Jurkat, Clone E6-1 (cell line): ENCODE data around the gene CACNB4.
"Not testable (repeated sequence)": the region's sequence is repeated elsewhere in the genome, so short reads cannot be mapped to it uniquely, and the experiment has no call there.

Experiments
- DNase-seq: peaks from one replicate; pipeline ENCODE4 v3.0.0-alpha.2; 2011; ENCODE audit warnings: low read depth, low spot score
- H3K4me3 ChIP-seq: 2 replicates; pipeline ENCODE4 v1.5.1; 2011; ENCODE audit warnings: mild to moderate bottlenecking, low read length, control low read depth, moderate library complexity

The CACNB4 gene

DNA sequence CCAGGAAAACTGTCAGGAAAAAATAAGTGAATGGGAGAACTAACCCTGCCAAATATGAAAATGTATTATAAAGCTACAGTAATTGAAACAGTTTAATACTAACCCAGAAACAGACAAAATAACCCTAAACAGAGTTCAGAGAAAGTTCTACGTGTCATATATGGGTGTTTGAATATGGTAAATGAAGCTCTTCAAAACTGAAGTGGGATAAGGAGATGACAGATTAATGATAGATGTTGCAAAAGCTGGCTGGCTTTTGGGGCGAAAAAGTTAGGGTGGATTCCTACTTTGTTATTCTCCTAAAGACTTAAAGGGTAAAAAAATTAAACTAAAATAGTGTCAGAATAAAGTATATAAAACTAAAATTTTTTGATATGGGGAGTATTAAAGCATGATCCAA, 168.8 kb downstream of the CACNB4 start:
- DNase-seq: no peak
- no peak overlapping the region for H3K4me3 ChIP-seq

DNA sequence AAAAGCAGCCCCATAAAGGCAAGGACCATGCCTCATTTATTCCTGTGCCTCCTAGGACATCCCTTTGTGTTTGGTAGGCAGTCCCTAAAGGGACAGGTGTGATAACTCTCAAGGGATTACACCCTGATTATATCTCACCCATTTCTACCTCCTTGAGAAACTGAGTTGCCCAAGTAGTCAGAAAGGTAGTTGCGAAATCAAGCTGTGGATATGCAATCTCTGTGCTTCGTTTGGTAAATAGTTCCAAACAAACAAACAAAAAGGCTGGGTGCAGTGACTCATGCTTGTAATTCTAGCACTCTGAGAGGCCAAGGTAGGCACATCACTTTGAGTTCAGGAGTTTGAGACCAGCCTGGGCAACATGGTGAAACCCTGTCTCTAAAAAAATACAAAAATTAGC, 170.5 kb downstream of the CACNB4 start:
- H3K4me3 ChIP-seq: no peak overlapping the region
- DNase-seq: no peak

DNA sequence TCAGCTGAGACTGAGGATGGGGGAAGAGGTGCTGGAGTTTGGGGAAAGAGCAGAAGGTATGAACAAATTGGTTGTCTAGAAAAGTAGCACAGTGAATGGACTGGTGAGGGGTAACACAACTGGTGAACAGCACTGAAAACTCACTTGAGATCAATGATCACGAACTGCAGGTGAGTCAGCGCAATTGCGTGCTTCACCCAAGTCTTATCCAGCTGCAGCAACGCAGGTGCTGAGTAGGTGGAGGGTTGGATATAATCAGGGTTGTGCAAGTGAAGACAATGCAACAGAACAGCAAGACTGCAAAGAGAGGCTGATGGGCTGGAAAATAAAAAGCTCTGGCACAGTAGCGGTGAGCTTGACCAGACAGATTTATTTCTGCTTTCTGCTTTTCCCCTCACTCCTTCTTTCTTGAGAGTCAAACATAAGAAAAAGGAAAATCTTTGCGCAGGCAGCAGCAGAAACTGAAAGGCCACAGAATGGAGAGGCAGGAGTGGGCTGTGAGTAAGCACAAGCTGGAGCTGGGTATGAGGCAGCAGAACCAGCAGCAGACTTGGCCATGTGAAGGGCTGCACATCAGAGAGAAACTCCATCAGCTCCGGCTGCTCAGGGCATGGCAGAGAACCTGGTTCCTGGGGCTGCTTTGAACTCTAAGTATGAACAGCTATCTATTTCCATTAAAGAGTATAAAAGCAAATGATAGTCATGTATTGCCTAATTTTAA, 171.2 kb downstream of the CACNB4 start:
- DNase-seq: no peak
- no peak overlapping the region for H3K4me3 ChIP-seq

DNA sequence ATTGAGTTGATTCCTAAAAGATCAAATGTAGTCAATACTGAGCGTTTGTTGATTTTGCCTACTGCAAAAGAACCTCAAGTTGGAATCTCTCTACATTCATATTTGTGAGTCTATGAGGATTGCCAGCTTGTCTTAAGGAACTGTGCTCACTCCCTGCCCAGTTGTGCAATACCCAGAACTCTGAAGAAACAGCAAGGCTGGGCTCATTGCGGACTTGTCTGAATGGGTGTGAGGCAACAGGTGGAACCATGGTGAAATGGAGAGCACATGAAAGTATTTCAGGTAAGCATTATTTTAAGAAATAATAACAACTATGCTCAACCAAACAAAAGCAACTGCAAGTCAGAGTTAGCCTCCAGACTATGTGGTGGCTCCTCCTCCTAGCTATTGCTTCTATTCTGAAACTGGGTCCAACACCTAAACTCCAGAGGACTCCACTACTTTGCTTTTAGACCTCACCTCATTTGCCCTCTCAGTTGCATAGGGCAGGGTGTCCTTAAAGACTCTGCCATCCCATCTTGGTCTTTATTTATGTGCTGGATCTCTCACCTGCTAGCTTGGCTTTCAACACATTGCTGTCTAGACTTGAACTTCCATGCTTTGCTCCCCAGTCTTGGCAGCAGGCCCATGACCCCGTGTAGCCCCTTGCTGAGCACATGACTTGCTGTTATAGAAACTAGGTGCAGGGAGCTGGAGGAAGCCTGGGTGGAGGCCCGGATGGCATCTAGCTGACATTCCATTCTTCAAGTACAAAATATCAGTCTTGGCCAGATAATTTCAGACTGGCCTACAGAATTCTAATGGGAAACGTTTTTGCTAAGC, 175.8 kb downstream of the CACNB4 start:
- no peak for DNase-seq
- no peak overlapping the region for H3K4me3 ChIP-seq

DNA sequence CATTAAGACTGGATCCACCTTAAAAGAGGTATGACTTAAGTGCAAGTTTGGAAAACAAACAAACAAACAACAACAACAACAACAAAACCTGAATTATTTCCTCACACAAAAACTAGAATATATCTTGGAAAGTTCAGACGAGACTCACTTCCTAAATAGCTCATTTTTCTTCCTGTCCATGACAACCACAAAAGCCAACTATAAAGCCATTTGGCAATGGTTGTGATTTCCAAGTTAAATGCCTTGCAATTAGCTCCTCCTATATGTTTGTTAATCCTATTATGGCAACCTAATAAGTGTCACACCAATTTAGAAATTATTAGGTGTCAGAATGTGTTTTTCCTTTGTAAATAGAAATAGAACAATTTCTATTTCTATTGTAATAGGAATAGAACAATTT, 179.1 kb downstream of the CACNB4 start:
- DNase-seq: no peak
- no peak overlapping the region for H3K4me3 ChIP-seq

DNA sequence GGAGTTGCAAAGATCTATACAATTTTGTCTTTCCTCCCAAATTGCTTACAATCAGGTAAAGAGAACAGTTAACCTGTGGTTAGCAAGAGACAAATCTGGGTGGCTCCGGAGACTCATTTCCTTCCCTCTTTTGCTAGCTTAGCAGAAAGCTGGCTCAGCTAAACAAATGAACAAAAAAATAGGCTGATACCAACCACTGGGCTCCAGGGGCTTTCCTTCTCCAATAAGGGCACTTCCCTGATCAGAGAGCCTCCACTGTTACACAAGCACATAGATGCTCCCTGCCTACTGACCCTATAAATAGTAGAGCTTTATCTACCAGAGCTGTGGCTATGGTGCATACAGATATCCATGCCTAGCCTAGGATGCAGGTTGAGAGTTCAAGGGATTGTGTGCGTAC, 180.5 kb downstream of the CACNB4 start:
- no peak for DNase-seq
- H3K4me3 ChIP-seq: no peak overlapping the region

DNA sequence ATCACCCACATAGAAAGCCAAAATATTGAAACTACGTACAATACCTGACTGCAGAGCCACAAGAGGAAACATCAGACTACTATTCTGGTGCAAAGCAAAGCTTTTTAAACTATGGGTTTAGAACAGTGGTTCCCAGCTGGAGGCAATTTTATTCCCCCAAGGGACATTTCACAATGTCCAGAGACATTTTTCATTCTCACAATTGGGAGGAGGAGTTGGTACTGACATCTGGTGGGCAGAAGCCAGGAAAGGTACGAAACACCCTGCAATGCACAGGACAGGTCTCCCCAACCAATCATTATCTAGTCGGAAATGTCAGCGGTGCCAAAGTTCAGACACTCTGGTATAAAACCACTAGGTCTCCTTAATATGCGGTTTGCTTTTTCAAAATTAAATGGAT, 182.2 kb downstream of the CACNB4 start:
- no peak overlapping the region for H3K4me3 ChIP-seq
- DNase-seq: no peak

DNA sequence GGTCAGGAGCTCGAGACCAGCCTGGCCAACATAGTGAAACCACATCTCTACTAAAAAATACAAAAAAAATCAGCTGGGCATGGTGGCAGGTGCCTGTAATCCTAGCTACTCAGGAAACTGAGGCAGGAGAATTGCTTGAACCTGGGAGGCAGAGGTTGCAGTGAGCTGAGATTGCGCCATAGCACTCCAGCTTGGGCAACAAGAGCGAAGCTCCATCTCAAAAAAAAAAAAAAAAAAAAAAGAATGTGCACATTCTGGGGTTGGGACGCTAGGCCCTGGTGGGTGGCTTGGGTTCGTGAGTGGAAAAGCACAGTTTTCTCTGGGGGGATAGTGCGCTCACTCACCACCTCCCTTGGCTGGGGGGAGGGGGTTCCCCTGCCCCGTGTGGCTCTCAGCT, 183.2 kb downstream of the CACNB4 start:
- DNase-seq: not testable (repeated sequence)

DNA sequence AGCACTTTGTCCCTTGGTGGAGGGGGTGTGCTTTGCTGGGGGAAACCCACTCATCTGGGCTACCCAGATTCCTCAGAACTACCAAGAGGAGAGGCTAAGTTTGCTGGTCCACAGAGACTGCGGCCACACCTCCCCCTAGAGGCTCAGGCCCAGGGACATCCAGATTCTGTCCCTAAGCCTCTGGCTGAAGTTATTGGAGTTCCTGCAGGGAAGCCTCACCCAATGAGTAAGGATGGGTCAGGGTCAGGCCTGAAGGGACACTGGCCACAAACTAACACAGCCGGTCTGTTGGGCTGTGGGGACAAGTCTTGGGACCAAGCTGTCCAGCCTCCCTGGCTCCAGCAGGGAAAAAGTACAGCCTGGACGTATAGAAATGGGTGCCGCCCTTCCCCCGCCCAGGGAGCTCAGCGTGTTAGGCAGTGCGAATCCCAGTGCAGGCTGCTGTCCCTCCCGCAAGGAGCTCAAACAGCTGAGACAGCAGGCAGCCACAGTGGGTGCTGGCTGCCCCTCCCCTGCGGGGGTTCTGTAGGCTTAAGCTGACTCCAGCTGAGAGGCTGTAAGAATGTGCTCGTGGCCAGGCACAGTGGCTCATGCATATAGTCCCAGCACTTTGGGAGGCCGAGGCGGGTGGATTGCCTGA, 183.7 kb downstream of the CACNB4 start:
- no peak for DNase-seq
- H3K4me3 ChIP-seq: no peak overlapping the region

More for the DNA sequence above, 183.2 kb downstream of the CACNB4 start:
- H3K4me3 ChIP-seq: not testable (repeated sequence)

DNA sequence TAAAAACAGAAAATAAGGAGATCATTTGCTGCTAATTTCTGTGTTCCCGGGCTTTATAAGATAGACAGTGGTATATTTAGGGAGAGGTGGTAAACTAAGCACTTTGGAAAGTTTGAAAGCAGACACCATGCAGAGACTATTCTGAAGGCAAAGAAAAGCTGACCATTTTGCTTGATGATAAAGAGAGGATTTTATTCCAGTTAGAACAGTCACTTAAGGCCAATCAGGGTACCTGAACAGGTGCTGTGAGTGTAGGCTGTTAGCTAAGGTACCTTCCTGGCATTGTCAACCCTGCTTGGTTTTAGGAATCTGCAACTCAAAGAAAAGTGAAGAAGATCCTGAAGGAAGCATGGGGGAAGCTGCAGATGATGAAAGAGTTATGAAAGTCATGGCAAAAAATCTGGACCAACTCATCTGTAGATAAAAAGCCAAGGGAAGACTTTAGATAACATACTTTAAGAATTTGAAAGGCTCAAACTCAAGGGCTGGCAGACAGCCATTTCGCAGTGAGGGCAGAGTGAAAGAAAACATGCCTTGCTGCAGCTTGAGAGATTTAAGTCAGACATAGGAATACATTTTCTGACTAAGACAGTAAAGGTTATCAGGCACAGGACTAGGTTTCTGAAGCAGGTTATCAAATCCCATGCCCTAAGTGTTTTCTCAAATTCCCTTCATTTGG, 190.5 kb downstream of the CACNB4 start:
- no peak for DNase-seq
- H3K4me3 ChIP-seq: no peak overlapping the region

DNA sequence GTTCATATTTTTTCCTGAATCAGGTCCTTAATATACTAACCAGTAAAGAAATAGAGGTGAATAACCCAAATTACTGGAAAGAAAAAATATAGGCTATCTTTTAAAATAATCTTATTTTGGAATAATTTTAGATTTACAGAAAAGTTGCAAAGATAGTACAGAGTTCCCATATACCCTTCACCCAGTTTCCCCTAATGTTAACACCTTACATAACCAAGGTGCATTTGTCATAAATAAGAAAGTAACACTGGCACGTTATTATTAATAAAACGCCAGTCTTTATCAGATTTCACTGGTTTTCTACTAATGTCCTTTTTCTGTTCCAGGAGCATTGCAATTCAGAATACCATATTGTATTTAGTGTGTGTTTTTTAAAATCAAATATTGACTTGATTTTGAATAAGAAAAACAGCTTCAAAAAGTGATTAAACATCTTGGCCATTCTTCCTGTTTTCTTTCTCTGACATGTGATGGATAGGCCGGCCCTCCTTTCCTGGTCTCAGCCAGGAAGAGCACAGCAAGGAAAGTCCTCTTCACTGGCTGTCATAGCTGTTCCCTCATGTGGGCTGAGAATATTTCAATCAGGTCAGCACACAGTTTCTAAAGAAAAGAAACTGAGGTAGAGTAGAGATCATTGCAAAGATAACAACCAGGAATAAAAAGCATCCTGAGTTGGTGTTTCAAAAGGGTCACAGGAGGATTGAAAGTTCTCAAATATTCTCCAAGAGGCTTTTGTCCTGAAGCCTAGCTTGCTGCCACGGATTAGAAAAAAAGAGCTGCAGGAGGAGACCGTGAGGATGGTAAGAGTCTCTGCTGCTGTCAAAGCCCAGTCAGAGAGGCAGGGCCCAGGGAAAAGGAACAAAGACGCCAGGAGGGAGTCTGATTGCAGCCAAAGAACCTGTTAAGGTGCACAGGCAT, 191.3 kb downstream of the CACNB4 start:
- DNase-seq: no peak
- no peak overlapping the region for H3K4me3 ChIP-seq

DNA sequence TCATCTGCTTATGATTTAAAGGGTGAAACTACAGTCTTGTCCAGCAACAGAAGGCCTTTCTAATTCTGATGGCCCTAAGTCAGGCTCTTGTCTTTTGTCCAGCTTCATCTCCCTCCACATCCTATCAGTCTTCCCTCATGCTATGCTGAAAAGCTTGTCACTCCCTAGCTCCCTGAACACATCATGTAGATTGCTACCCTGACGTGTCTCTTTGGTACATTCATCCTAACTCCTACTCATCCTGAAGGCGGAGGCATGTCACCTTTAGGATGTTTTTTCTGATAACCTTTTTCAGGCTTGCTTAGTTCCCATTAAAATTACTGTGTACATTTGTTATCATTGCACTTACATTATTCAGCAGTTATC, 192.2 kb downstream of the CACNB4 start:
- DNase-seq: no peak

DNA sequence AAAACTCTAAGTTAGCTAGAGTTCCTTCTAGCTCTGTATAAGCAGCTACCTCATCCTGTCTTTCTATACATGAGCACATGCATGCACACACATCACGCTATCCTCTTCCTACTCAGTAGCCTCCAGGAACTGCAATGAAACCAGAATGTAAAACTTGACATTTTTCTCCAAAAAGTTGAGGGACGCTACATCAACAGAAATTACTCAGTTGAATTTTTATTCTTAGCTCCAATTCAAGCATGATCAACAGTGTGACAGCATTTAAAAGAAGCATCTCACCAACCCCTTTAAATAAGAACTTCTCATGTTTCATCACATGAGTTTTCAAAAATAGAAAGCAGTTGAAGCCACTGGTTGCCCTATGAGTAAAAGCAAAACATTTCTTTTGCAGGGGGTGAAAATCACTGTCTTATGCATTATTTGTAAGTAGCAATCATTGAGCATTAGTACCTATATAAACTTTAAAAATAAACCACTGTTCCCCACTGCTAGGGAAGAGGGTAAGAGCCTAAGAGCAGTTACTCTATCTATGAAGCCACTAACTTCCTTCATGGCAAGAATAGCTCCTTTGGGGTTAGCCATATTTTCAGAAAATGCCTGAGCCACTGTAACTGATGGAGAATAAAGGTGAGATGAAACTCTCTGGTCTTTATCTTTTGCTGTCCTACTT, 192.7 kb downstream of the CACNB4 start:
- DNase-seq: no peak
- no peak overlapping the region for H3K4me3 ChIP-seq

More for the DNA sequence above, 192.2 kb downstream of the CACNB4 start:
- no peak overlapping the region for H3K4me3 ChIP-seq

DNA sequence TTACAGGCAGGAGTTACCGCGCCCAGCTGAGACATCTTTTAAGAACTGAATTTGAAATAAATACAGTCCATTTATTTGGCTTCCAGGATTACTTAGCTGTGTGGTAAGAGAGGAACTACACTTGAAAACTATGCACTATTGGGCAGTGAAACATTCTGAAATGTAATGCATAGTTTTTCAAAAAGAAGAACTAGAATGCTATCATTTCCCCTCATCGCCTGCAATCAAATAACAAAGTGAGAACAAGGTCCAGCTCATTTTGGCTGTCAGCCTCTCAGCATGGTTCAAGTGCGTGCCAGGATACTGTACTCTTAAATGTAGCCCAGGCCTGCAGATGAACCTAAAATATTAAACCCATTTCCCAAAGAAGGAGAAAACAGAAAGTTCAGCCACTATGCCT, 194.0 kb downstream of the CACNB4 start:
- no peak for DNase-seq
- no peak overlapping the region for H3K4me3 ChIP-seq

DNA sequence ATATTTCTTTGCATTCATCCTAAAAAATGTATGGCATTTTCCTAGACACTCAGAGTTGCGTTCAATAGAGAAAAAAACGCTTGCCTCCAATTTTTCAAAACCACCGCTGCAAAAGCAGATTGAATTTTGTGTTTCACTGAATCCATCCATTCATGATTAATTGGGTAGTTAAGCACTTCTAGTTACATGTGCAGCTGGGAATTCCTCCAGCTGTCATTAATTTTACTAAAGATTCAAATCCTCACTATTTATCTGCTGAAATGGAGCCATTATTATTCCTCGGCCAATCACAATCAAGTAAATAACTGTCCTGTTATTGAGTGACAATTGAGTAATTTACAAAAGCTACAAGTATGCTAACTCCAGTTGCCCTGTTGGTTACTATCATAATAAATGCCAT, 194.8 kb downstream of the CACNB4 start:
- no peak overlapping the region for H3K4me3 ChIP-seq

DNA sequence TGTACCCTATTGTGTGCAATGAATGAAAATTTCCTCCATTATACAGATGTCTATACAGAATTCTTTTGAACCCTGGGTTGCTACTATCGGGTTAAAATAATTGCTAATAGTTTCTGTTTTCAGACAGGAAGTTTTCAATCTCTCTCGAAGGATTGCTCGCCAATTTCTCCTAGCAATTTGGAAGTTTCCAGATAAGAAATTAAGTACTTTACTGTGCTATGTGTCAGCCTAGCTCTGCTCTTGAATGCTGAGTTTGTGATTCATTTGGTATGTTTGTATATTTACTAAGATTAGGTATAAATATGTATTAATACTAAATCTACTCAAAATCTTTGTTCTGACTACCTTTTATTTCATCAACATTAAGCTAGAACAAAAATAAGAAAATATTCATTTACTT, 196.0 kb downstream of the CACNB4 start:
- DNase-seq: no peak
- no peak overlapping the region for H3K4me3 ChIP-seq

More for the DNA sequence above, 194.8 kb downstream of the CACNB4 start:
- DNase-seq: no peak

DNA sequence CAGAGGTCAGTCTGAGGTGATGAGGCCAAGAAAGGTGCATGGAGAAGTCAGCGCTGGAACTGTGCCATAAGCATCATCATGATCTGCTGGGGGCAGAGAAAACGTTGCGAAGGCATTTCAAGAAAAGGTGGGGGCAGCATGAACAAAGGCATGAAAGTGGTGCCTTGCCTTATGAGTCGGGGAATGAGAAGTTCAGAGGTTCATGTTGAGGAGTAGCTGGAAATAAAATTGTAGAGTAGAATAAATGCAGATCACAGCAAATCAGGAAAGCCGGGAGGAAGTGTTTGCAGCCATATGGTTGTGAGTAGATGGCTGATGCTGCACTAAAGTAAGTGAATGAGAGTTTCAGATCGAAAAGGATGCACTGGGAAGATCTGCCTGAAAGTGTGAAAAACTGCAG, 198.5 kb downstream of the CACNB4 start:
- H3K4me3 ChIP-seq: no peak overlapping the region
- no peak for DNase-seq

DNA sequence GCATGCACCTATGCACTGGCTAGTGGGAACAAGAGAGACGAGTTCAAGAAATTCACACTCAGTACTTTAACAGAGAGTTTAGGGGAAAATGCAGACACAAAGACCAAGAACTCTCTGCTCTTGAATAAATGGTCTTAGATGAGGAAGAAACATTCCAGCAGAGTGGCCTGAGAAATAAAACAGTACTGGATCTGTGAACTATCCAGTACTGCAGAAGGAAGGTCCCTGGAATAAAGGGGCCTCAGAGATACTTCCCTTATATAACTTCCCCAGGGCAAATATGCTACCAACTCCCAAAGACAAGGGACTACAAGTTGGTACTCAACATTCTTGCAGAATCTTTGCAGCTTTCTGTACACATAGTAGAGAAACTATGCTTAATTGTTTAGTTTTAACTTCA, 199.7 kb downstream of the CACNB4 start:
- no peak for DNase-seq
- no peak overlapping the region for H3K4me3 ChIP-seq
